Ascending aorta (tissue), 2 donors: ENCODE data around the gene ARID1B. TPM values are rescaled to one million over a fixed set of nuclear protein-coding genes. Genes with fewer than 3 reads are reported as not detected.

ENCODE experiments used
- DNase-seq, 2 donors: peaks; one replicate each; pipeline ENCODE4 v3.0.0-alpha.2; 2019; ENCODE audit warnings: low spot score in 2 of 2
- H3K27ac ChIP-seq, 2 donors: fragments of 200-600 bp; sonication (generic); one replicate each; pipeline ENCODE4 v1.5.1; 2016 to 2017; ENCODE audit warnings: mild to moderate bottlenecking in 1 of 2
- H3K27me3 ChIP-seq: fragments of 200-600 bp; sonication (generic); one replicate; pipeline ENCODE4 v1.5.1; 2017
- H3K36me3 ChIP-seq, 2 donors: fragments of 200-600 bp; sonication (generic); one replicate each; pipeline ENCODE4 v1.5.1; 2016
- H3K4me1 ChIP-seq, 2 donors: fragments of 200-600 bp; sonication (generic); one replicate each; pipeline ENCODE4 v1.5.1; 2016 to 2017; ENCODE audit warnings: mild to moderate bottlenecking in 1 of 2
- H3K4me3 ChIP-seq, 2 donors: fragments of 200-600 bp; sonication (generic); one replicate each; pipeline ENCODE4 v1.5.1; 2016 to 2017; ENCODE audit warnings: mild to moderate bottlenecking in 1 of 2
- H3K9me3 ChIP-seq, 2 donors: fragments of 200-600 bp; sonication (generic); one replicate each; pipeline ENCODE4 v1.5.1; 2016
- CTCF ChIP-seq, 3 experiments: fragments of 200-600 bp in 2 of 3; fragments of 450-650 bp in 1 of 3; sonication (generic) in 2 of 3; IDR thresholded peaks; one replicate each; pipeline ENCODE4 v1.5.1; 2016 to 2019; ENCODE audit warnings: antibody characterized with exemption in 3 of 3, mild to moderate bottlenecking in 1 of 3, moderate library complexity in 1 of 3
- intact Hi-C: fragments of 100-400 bp; cut with DNase I; formaldehyde crosslinking; loops from one replicate; pipeline ENCODE4 v1.15.1; 2023
- total RNA-seq: library from RNA; depleted of rRNA; stranded (reverse); fragments of >200 nt; gene quantifications from one replicate; pipeline ENCODE4 v1.1.0, GENCODE V29; 2016

ARID1B gene
- total RNA-seq, 1 donor from 2014 or later: 97.9 TPM

GRCh38 chr6:156919814-156920369 is 142.7 kb downstream of the ARID1B start:
- no peaks in the 10 kb centered on the region for H3K36me3 ChIP-seq
- peaks cover 4 to 31% of the 10 kb centered on the region in 2 donors for H3K4me1 ChIP-seq
- peak overlapping the region in 1 of 2 donors; percentile 54 for H3K27ac ChIP-seq
- no peak for TF ChIP-seq CTCF (IDR thresholded peaks at IDR 0.05)
- H3K9me3 ChIP-seq: no peaks in the 10 kb centered on the region
- no peaks in the 10 kb centered on the region for H3K27me3 ChIP-seq
- intact Hi-C loops: no loop called here
- no peak for DNase-seq
- no peak overlapping the region for H3K4me3 ChIP-seq

GRCh38 chr6:156924246-156924645 is 147.1 kb downstream of the ARID1B start:
- H3K27me3 ChIP-seq: no peaks in the 10 kb centered on the region
- TF ChIP-seq CTCF (IDR thresholded peaks at IDR 0.05): no peak
- intact Hi-C loops: no loop called here
- H3K27ac ChIP-seq: no peak overlapping the region
- H3K4me1 ChIP-seq: peaks cover 4 to 24% of the 10 kb centered on the region in 2 donors
- H3K36me3 ChIP-seq: no peaks in the 10 kb centered on the region
- no peak overlapping the region for H3K4me3 ChIP-seq
- DNase-seq: no peak
- no peaks in the 10 kb centered on the region for H3K9me3 ChIP-seq

GRCh38 chr6:156925026-156925425 is 147.8 kb downstream of the ARID1B start:
- TF ChIP-seq CTCF (IDR thresholded peaks at IDR 0.05): no peak
- Histone ChIP-seq H3K4me3 (no peak overlapping the region), H3K27me3 (no peaks in the 10 kb centered on the region), H3K36me3 (no peaks in the 10 kb centered on the region), H3K27ac (no peak overlapping the region), H3K4me1 (peaks cover 4 to 20% of the 10 kb centered on the region in 2 donors), H3K9me3 (no peaks in the 10 kb centered on the region)
- no peak for DNase-seq
- intact Hi-C loops: no loop called here

GRCh38 chr6:156925718-156926607 is 148.8 kb downstream of the ARID1B start:
- H3K4me1 ChIP-seq: peaks cover 4 to 13% of the 10 kb centered on the region in 2 donors
- no peak overlapping the region for H3K27ac ChIP-seq
- H3K4me3 ChIP-seq: no peak overlapping the region
- H3K36me3 ChIP-seq: no peaks in the 10 kb centered on the region
- no peaks in the 10 kb centered on the region for H3K9me3 ChIP-seq
- no peak for TF ChIP-seq CTCF (IDR thresholded peaks at IDR 0.05)
- no peaks in the 10 kb centered on the region for H3K27me3 ChIP-seq
- DNase-seq: no peak
- intact Hi-C loops: no loop called here

GRCh38 chr6:156928126-156928525 is 150.9 kb downstream of the ARID1B start:
- H3K4me1 ChIP-seq: peaks cover 0 to 5% of the 10 kb centered on the region in 2 donors
- no peak for TF ChIP-seq CTCF (IDR thresholded peaks at IDR 0.05)

More at GRCh38 chr6:156928126-156928525, 150.9 kb downstream of the ARID1B start:
- Histone ChIP-seq H3K4me3 (no peak overlapping the region), H3K27ac (no peak overlapping the region), H3K36me3 (no peaks in the 10 kb centered on the region), H3K27me3 (no peaks in the 10 kb centered on the region), H3K9me3 (no peaks in the 10 kb centered on the region)
- DNase-seq: no peak
- intact Hi-C loops: no loop called here
